H1 (cell line): ENCODE data around the gene MCM9. TPM values are rescaled to one million over a fixed set of nuclear protein-coding genes. Genes with fewer than 3 reads are reported as not detected.

ENCODE experiments used
- EP300 ChIP-seq, 2 experiments: IDR thresholded peaks; 1 replicate in 1 of 2; 2 replicates in 1 of 2; pipeline ENCODE4 v1.6.1; 2011 to 2012; ENCODE audit warnings: low read depth in 2 of 2, low read length in 2 of 2, mild to moderate bottlenecking in 2 of 2, borderline replicate concordance in 1 of 2, inconsistent platforms in 1 of 2, moderate library complexity in 1 of 2
- GABPA ChIP-seq: IDR thresholded peaks from 2 replicates; pipeline ENCODE4 v1.6.1; 2011; ENCODE audit warnings: mild to moderate bottlenecking, low read length, moderate library complexity, borderline replicate concordance; ENCODE audit not compliant: insufficient read depth
- polyA plus RNA-seq, 7 experiments: library from polyadenylated mRNA; depleted of rRNA in 3 of 7; stranded (reverse) in 5 of 7; unstranded in 2 of 7; fragments of >200 nt in 5 of 7; fragments of 200-250 nt in 2 of 7; gene quantifications; 1 replicate in 5 of 7; 2 replicates in 1 of 7; 4 replicates in 1 of 7; pipeline versions ENCODE4 v1.2.1 to v1.2.3, GENCODE V29; 2011 to 2013; ENCODE audit warnings: missing spikeins in 2 of 7, mixed read lengths in 2 of 7
- total RNA-seq: library from RNA; stranded (reverse); fragmentation: NEBNext Ultra II Directional; extraction: Animal tissue kit (Norgen Biotek cat#: 25700); gene quantifications from 2 replicates; pipeline ENCODE4 v1.2.1, GENCODE V29; 2021

Gene MCM9
- total and polyA plus RNA-seq, 2 of the 8 experiments (the other 6 are each of a cell fraction or from before 2014, with no cell fraction given) = 3.7 to 11.4 TPM

- TF ChIP-seq GABPA (no peak), EP300 (IDR thresholded peaks at IDR 0.05; ENCODE audit: borderline replicate concordance in 1 of 2, low read depth in 2 of 2, low read length in 2 of 2) (no peak)
Observed at GRCh38 chr6:118782651-118783050, 152.3 kb downstream of the MCM9 start (continued).
